H9 (cell line): Measurements from ENCODE around the gene PPIF. TPM values are rescaled to one million over a fixed set of nuclear protein-coding genes. Genes with fewer than 3 reads are reported as not detected.

ENCODE experiments used
- DNase-seq: peaks from one replicate; pipeline ENCODE4 v3.0.0-alpha.2; 2017
- H2AFZ ChIP-seq: one replicate; pipeline ENCODE4 v1.6.1; 2013; ENCODE audit warnings: mild to moderate bottlenecking, low read length, control low read depth, moderate library complexity
- H2AK5ac ChIP-seq: 2 replicates; pipeline ENCODE4 v1.6.1; 2013; ENCODE audit warnings: low read length, control low read depth, mixed read lengths; ENCODE audit not compliant: insufficient read length
- H2BK120ac ChIP-seq: one replicate; pipeline ENCODE4 v1.6.1; 2013; ENCODE audit warnings: low read depth, mild to moderate bottlenecking, low read length, control low read depth, inconsistent platforms; ENCODE audit not compliant: poor library complexity, severe bottlenecking
- H2BK12ac ChIP-seq: 2 replicates; pipeline ENCODE4 v1.6.1; 2013; ENCODE audit warnings: low read length, control low read depth, mixed read lengths, low read depth; ENCODE audit not compliant: insufficient read length
- H2BK15ac ChIP-seq: 2 replicates; pipeline ENCODE4 v1.6.1; 2013; ENCODE audit warnings: low read depth, low read length, control low read depth
- H2BK20ac ChIP-seq: one replicate; pipeline ENCODE4 v1.6.1; 2013; ENCODE audit warnings: low read depth, mild to moderate bottlenecking, low read length, control low read depth, inconsistent platforms; ENCODE audit not compliant: poor library complexity, severe bottlenecking
- H2BK5ac ChIP-seq: 2 replicates; pipeline ENCODE4 v1.6.1; 2013; ENCODE audit warnings: low read length, control low read depth, mixed read lengths; ENCODE audit not compliant: insufficient read length
- H3K14ac ChIP-seq: 2 replicates; pipeline ENCODE4 v1.6.1; 2013; ENCODE audit warnings: low read length, control low read depth; ENCODE audit not compliant: insufficient read depth
- H3K18ac ChIP-seq: 2 replicates; pipeline ENCODE4 v1.6.1; 2013; ENCODE audit warnings: low read depth, mild to moderate bottlenecking, mixed read lengths, low read length, control low read depth; ENCODE audit not compliant: insufficient read length
- H3K23ac ChIP-seq: 2 replicates; pipeline ENCODE4 v1.6.1; 2013; ENCODE audit warnings: low read length, control low read depth, mixed read lengths, low read depth; ENCODE audit not compliant: insufficient read length
- H3K23me2 ChIP-seq: 2 replicates; pipeline ENCODE4 v1.6.1; 2013; ENCODE audit warnings: low read depth, mild to moderate bottlenecking, mixed read lengths, low read length, control low read depth; ENCODE audit not compliant: insufficient read length, poor library complexity, severe bottlenecking
- H3K27ac ChIP-seq: 2 replicates; pipeline ENCODE4 v1.5.1; 2013; ENCODE audit warnings: low read length, control low read depth, mixed read lengths, low read depth; ENCODE audit not compliant: insufficient read length
- H3K27me3 ChIP-seq: 2 replicates; pipeline ENCODE4 v1.6.1; 2013; ENCODE audit warnings: low read length, control low read depth, inconsistent platforms; ENCODE audit not compliant: insufficient read depth
- H3K4ac ChIP-seq: 2 replicates; pipeline ENCODE4 v1.6.1; 2013; ENCODE audit warnings: low read depth, mild to moderate bottlenecking, control low read depth, inconsistent platforms, low read length, moderate library complexity
- H3K4me1 ChIP-seq: 2 replicates; pipeline ENCODE4 v1.6.1; 2013; ENCODE audit warnings: low read length, control low read depth, inconsistent platforms; ENCODE audit not compliant: insufficient read depth
- H3K4me2 ChIP-seq: 2 replicates; pipeline ENCODE4 v1.6.1; 2013; ENCODE audit warnings: low read length, control low read depth, mixed read lengths; ENCODE audit not compliant: insufficient read length, insufficient read depth
- H3K56ac ChIP-seq: 2 replicates; pipeline ENCODE4 v1.6.1; 2013; ENCODE audit warnings: low read depth, mild to moderate bottlenecking, mixed read lengths, low read length, control low read depth; ENCODE audit not compliant: insufficient read length
- H3K79me1 ChIP-seq: 2 replicates; pipeline ENCODE4 v1.6.1; 2013; ENCODE audit warnings: low read depth, mild to moderate bottlenecking, moderate library complexity, low read length, control low read depth, inconsistent platforms; ENCODE audit not compliant: insufficient read depth, poor library complexity, severe bottlenecking
- H3K79me2 ChIP-seq: 2 replicates; pipeline ENCODE4 v1.6.1; 2013; ENCODE audit warnings: low read length, control low read depth, inconsistent platforms; ENCODE audit not compliant: insufficient read depth
- H3K9ac ChIP-seq: 2 replicates; pipeline ENCODE4 v1.6.1; 2013; ENCODE audit warnings: low read length, control low read depth, mixed read lengths; ENCODE audit not compliant: insufficient read length; ENCODE audit errors: extremely low read depth
- H3K9me3 ChIP-seq: one replicate; pipeline ENCODE4 v1.6.1; 2013; ENCODE audit warnings: low read depth, low read length, inconsistent platforms; ENCODE audit not compliant: control insufficient read depth
- H3T11ph ChIP-seq: one replicate; pipeline ENCODE4 v1.6.1; 2013; ENCODE audit warnings: mild to moderate bottlenecking, low read length, control low read depth, inconsistent platforms
- H4K20me1 ChIP-seq: one replicate; pipeline ENCODE4 v1.6.1; 2013; ENCODE audit not compliant: control insufficient read depth, insufficient read length, insufficient read depth
- H4K5ac ChIP-seq: 2 replicates; pipeline ENCODE4 v1.6.1; 2013; ENCODE audit warnings: low read depth, mild to moderate bottlenecking, mixed read lengths, low read length, control low read depth; ENCODE audit not compliant: insufficient read length
- H4K8ac ChIP-seq: replicated peaks from 2 replicates; pipeline ENCODE4 v1.6.1; 2013; ENCODE audit warnings: low read length, control low read depth, mixed read lengths, low read depth; ENCODE audit not compliant: insufficient read length
- H4K91ac ChIP-seq: 2 replicates; pipeline ENCODE4 v1.6.1; 2013; ENCODE audit warnings: low read depth, mild to moderate bottlenecking, moderate library complexity, mixed read lengths, low read length, control low read depth; ENCODE audit not compliant: insufficient read length
- H3K27ac Mint-ChIP-seq, 3 experiments: 2 replicates in 2 of 3; 3 replicates in 1 of 3; pipeline ENCODE4 v1.8.0; 2020 to 2021; ENCODE audit warnings: mixed read lengths in 3 of 3, mild to moderate bottlenecking in 1 of 3, moderate library complexity in 1 of 3
- H3K27me3 Mint-ChIP-seq: 2 replicates; pipeline ENCODE4 v1.8.0; 2021; ENCODE audit warnings: low read depth, mild to moderate bottlenecking, moderate library complexity, mixed read lengths
- H3K36me3 Mint-ChIP-seq, 3 experiments: 2 replicates in 2 of 3; 3 replicates in 1 of 3; pipeline ENCODE4 v1.8.0; 2020 to 2021; ENCODE audit warnings: low read depth in 3 of 3, mixed read lengths in 3 of 3; ENCODE audit not compliant: insufficient read depth in 1 of 3
- H3K4me1 Mint-ChIP-seq, 2 experiments: 2 replicates each; pipeline ENCODE4 v1.8.0; 2020; ENCODE audit warnings: mixed read lengths in 2 of 2
- H3K4me3 Mint-ChIP-seq, 2 experiments: 2 replicates in 1 of 2; 3 replicates in 1 of 2; pipeline ENCODE4 v1.8.0; 2020 to 2021; ENCODE audit warnings: mild to moderate bottlenecking in 2 of 2, mixed read lengths in 2 of 2, moderate library complexity in 1 of 2
- H3K9me3 Mint-ChIP-seq, 2 experiments: 2 replicates in 1 of 2; 3 replicates in 1 of 2; pipeline ENCODE4 v1.8.0; 2020; ENCODE audit warnings: mild to moderate bottlenecking in 2 of 2, mixed read lengths in 2 of 2, moderate library complexity in 1 of 2
- CTCF ChIP-seq: fragments of 200-600 bp; sonication (generic); conservative IDR thresholded peaks from 3 replicates; pipeline ENCODE4 v1.8.0; 2021; ENCODE audit warnings: antibody characterized with exemption, mild to moderate bottlenecking
- WGBS: extraction: QIAGEN DNeasy Blood & Tissue Kit; methylation state at CpG from one replicate; pipeline ENCODE4 v1.1.7; 2013; ENCODE audit warnings: missing lambda C conversion rate, low lambda C conversion rate, mixed read lengths; ENCODE audit not compliant: insufficient read length; ENCODE audit errors: extremely low coverage; 5-methylcytosine and 5-hydroxymethylcytosine counted together
- total RNA-seq: library from RNA; stranded (reverse); gene quantifications from 2 replicates; pipeline ENCODE4 v1.2.1, GENCODE V29; 2021

Gene PPIF
- total RNA-seq, 1 experiment from 2014 or later: 79.7 TPM

- Histone ChIP-seq H2BK120ac (no peak overlapping the region), H3K79me2 (no peaks in the 10 kb centered on the region), H3K27ac (no peak overlapping the region), H3K27me3 (no peaks in the 10 kb centered on the region), H2BK15ac (no peak overlapping the region), H2BK20ac (no peak overlapping the region), H2BK12ac (no peak overlapping the region), H3K23me2 (no peaks in the 10 kb centered on the region), H3T11ph (no peak overlapping the region), H2AK5ac (no peak overlapping the region), H4K8ac (no peak overlapping the region), H3K4me1 (peaks cover 10% of the 10 kb centered on the region; the same call in 1 of the 2 replicates), H4K91ac (no peak overlapping the region), H2AFZ (no peak overlapping the region), H3K23ac (no peak overlapping the region), H3K56ac (no peak overlapping the region), H2BK5ac (no peak overlapping the region), H3K9me3 (no peaks in the 10 kb centered on the region), H3K18ac (no peak overlapping the region), H3K9ac (no peak overlapping the region), H4K20me1 (no peaks in the 10 kb centered on the region), H4K5ac (no peak overlapping the region), H3K14ac (no peak overlapping the region), H3K79me1 (no peaks in the 10 kb centered on the region), H3K4ac (no peak overlapping the region), H3K4me2 (no peak overlapping the region)
- no peak for DNase-seq
- no peak overlapping the region; a peak in 1 of 5 replicates for H3K4me3 Mint-ChIP-seq
- H3K4me1 Mint-ChIP-seq: peaks cover 26 to 29% of the 10 kb centered on the region in 2 experiments
- no peak for TF ChIP-seq CTCF
- H3K9me3 Mint-ChIP-seq: peaks cover 0 to 3% of the 10 kb centered on the region in 2 experiments; a peak in 3 of 5 replicates
- no peak overlapping the region; a peak in 3 of 7 replicates for H3K27ac Mint-ChIP-seq
- WGBS: no CpG with 5 or more reads among the region's 11 CpGs
- H3K27me3 Mint-ChIP-seq: peaks cover 1% of the 10 kb centered on the region; the same call in 1 of the 2 replicates
- peaks cover 7 to 32% (median 24%) of the 10 kb centered on the region in 3 experiments for H3K36me3 Mint-ChIP-seq
Measured at GRCh38 chr10:79313911-79314439, 33.3 kb upstream of the PPIF start.
